HG02759 (cell line): ENCODE results near the gene CCNK.
A peak's percentile ranks its signal among the peaks of the same experiment; 100 is the strongest.

Experiments used
- ATAC-seq: cut with Tn5 transposase; IDR thresholded peaks from one replicate; pipeline ENCODE4 v1.9.1; 2021; ENCODE audit warnings: mild to moderate bottlenecking, moderate library complexity; ENCODE audit not compliant: unreplicated experiment

CCNK gene

GRCh38 chr14:99480917-99481744, at the start of gene CCNK:
Gene CCNK, plus strand, starts transcription at chr14:99481409. Its CDS starts 11,269 bp downstream, at chr14:99492678.
- peak; percentile 87 for ATAC-seq

GRCh38 chr14:99431986-99432385, 49.2 kb upstream of the CCNK start:
- ATAC-seq, result no peak

DNA sequence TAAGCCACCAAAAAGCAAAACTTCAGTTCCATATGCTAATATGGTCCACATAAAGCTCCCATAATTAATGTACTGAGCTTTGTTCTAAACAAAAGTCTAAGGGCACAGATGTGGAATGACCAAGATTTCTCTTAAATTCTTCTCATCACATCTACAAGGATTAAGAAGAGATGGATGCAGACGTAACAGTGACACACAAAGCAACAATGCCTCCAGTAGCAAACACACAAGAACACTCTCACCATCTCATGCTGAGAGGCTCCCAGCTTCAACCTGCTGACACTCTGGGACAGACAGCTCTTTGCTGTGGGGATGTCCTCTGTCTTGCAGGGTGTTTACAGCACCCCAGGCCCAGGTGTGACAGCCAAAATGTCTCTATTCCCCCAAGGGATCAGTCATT, 48.7 kb upstream of the CCNK start:
- no peak for ATAC-seq

DNA sequence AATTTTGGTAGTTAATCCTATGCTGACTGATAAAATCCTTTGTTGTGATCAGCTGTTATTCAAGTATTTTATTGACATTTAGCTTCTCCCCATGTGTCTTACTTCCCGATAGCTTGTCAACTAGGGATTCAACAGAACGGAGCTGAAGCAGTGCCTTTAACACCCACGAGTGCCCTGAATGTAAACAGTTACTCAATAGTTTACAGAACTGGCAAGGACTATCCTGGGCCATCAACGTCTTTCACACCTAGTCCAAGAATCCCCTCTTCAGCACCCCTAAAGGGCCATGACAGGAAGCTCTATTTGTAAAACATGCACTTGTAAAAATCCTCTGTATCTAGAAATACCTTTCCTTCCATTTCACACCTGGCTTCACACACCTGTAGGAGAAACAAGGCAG, 45.9 kb upstream of the CCNK start:
- ATAC-seq, result no peak

DNA sequence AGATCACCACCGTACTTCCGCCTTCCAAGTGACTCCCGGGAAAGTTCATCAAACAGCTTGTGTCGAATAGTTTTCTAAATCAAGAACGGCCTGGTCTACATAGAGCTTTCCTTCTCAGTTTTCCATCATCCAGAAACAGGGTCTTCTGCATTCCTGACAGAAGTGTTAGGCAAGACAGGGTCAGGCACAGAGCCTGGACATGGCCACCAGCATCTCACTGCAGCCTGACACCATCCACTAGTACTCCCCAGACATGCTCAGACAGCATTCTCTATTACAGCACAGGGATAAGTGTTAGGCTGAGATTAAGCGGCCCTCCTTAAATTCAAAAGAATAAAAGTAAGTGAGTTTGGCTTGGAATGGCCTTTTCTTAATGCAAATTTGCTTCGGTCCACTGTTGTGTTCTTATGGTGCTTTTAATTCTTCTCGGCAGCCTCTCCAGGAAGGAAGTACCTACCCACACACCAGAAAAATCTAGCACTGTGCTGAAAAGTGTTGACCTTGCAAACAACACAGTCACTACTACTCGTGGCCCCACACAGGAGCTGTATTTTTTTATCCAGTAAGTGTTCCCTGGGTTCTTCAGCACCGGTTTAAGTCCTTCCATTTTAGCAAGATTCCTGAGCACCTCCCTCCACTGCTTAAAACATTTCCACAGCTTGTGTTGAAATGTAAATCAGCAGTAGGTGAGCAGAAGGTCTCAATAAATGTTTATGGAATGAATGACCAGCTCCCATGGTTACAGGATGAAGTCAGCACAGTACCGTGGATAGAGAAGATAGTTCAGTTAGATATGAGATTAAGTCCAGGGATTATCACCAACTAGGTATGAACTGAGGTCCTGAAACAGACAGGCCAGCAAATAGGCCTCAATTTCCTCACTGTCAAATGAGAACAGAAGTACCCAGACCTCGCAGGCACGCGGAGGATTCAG, 44.7 kb upstream of the CCNK start:
- ATAC-seq, result no peak

GRCh38 chr14:99437706-99438105, 43.5 kb upstream of the CCNK start:
- no peak for ATAC-seq

DNA sequence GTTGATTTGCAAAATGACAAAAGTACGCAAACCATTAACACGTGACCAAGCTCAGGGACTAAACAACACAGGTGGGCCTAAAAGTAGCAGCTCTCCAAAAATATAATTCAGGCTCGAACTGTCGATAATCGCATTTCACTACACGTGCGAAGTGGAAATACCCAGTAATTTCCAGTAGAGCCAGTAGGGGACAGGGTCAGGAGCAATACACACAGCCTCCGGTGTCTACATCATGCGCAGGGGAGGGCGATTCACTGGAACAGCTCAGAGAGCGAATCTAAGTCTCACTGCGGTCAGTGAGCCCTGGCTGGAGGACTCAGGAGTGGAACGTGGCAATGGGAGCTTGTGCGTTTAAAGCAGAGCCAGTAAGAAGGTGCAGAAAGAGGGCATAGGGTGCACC, 40.9 kb upstream of the CCNK start:
- ATAC-seq, result no peak

DNA sequence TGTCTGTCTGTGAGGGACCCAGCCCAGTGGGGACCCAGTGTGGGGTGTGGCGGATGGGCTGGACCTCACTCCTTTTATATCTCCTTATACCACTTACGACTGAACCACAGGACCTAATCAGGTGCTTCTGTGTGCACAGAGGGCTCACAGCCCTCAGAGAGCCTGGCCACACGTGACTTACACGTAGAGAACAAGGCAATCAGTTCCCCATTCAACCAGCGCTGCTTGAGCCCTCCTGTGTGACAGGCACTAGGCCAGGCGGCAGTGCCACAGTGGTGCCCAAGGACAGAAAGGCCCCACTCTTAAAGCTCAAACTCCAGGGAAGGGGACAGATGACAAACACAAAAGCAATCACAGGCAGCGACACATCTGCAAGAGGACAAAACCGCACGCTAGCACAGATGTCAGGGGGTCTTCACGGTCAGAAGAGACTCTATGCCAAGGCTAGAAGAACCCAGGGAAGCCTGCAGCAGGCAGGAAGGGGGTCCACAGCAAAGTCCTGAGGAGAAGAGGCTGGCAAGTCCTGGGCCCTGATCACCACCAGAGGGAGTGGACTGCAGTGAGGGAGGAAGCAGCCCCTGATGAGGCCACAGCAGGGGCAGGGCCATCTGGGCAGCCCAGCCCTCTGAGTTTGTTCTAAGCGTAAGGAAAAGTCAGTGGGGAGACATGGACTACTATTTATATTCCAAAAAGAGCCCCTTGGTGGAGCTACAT, 39.9 kb upstream of the CCNK start:
- no peak for ATAC-seq

DNA sequence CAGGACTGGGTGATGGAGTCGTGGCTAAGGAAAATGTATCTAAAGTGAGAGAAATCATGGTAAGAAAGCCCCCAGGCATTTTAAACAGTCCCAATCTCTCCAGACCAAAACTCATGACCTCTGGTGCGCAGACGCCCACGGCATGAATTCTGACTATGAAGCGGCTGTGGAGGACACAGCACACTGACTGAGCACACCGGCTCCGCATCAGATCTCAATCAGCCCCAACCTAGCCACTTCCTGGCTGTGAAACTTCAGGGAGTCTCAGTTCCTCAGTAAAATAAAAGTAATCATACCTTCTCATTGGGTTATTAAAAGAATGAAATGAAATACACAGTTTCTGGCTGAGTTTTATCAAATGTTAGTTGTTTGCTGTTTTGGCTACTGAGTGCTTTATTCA, 39.3 kb upstream of the CCNK start:
- ATAC-seq, result no peak

- no peak for ATAC-seq
Observed at GRCh38 chr14:99445931-99446330, 35.3 kb upstream of the CCNK start.

- ATAC-seq, result no peak
Observed at GRCh38 chr14:99447739-99448138, 33.5 kb upstream of the CCNK start.

GRCh38 chr14:99450266-99450665, 30.9 kb upstream of the CCNK start:
- no peak for ATAC-seq

DNA sequence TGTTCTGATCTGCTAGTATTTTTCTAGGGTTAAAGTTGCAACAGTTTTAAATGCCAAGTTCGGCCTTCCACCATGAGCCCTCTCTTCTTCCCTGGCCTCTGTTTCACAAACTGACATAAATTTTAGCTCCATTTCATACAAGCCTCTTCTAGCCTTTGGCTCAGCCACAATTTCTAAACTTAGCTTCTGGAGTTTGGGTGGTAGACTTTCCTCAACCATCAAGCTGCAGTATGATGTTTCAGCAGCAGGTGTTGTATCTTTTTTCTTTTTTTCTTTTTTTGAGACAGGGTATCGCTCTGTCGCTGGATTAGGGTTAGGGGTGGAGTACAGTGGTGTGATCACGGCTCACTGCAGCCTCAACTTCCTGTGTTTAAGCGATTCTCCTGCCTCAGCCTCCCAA, 30.0 kb upstream of the CCNK start:
- ATAC-seq, result no peak

DNA sequence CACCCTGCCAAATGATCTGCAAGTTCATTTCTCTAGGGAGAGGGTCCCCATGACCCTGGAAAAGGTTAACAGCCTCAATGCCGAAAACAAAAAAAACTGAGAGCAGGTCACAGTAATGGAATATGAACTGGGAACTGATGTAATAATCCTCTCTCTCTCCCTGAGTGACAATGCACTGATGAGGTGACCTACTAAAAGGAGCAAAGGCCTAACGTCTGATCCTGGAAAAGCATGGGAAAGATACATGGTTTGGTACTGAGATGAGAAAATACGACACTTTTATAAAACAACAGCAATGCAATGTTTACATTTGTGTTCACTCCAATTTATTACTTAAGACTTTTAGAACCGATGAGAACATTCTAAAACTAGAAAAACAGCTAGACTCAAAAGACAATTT, 28.2 kb upstream of the CCNK start:
- ATAC-seq, result no peak

- no peak for ATAC-seq
Observed at GRCh38 chr14:99454246-99454645, 27.0 kb upstream of the CCNK start.

DNA sequence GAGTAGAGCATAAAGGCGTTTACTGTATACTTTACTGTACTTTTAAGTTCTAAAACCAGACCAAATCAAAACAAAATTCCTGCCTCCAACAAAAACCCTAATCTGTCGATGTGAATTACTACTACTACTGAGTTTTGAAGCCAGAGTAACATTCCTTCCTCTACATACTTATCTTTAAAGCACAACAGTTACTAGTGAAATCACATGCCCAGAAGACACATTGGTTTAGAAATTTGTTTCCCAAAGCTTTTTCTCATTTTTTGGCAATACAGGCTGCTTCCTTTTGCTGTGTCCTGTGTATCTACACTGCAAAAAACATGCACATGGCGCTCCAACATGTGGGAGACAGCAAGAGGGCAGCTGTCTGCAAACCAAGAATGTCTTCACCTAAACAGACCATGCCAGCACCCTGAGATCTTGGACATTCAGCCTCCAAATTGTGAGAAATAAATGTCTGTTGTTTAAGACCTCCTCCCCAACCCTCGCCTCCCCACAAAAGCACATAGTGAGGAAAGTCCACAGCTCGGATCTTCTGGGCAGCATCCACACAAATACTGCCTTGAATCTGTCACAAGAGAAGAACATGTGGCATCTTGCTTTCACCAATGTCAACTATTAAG, 21.6 kb upstream of the CCNK start:
- ATAC-seq, result no peak

DNA sequence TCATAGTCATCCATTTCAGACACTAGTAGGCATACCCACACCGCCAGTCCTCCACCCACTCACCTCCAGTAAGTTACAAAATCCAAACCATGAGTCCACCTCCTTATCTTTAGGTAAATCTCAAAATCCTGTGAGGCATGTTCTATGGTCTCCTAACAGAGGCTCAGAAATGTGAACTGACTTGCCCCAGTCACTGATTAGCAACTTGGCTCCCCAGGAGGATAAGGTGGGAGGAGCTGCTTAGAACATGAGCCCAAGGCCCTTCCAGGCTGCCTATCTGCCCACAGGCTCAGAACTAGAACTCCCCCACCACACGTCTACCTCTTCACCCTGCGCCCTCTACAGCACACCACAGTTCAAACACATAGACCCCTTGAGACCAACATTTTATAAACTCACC, 20.4 kb upstream of the CCNK start:
- no peak for ATAC-seq

DNA sequence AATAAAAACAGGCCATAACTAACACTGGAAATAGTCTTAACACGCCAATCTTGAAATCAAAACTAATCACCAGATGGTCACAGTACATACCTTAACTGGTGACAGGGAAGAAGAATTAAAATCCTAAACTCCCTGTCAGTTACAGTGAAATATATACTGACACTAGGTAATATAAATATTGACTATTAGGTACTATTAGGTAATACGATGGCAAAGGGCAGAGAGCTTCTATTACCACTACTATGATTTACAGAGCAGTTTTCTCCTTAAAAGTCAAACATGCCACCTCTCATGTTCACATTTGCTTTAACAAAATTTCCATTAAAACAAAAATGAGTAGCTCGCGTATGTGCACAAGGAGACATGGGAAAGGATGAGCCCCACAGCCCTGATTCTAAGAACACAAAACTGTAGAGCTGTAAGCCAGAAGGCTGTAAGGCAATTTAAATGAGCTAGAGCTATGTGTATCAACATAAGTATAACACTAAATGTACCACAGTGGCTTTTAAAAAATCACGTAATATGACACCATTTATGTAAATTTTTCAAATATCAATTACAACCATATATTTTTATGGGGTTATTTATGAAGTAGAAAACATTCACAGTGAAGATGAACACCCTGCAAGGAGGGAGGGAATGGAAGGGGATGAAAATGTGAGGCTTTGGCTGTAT, 19.7 kb upstream of the CCNK start:
- ATAC-seq, result no peak

GRCh38 chr14:99462210-99462609, 19.0 kb upstream of the CCNK start:
- no peak for ATAC-seq

GRCh38 chr14:99463974-99464373, 17.2 kb upstream of the CCNK start:
- ATAC-seq, result no peak
